GM18499 (cell line): ENCODE data around the gene ARFGAP1.
"Not testable (repeated sequence)": the region's sequence is repeated elsewhere in the genome, so short reads cannot be mapped to it uniquely, and the experiment has no call there.

Source experiments
- ATAC-seq: cut with Tn5 transposase; IDR thresholded peaks from one replicate; pipeline ENCODE4 v1.9.1; 2021; ENCODE audit warnings: moderate number of reproducible peaks; ENCODE audit not compliant: insufficient read depth, unreplicated experiment

ARFGAP1 gene

DNA sequence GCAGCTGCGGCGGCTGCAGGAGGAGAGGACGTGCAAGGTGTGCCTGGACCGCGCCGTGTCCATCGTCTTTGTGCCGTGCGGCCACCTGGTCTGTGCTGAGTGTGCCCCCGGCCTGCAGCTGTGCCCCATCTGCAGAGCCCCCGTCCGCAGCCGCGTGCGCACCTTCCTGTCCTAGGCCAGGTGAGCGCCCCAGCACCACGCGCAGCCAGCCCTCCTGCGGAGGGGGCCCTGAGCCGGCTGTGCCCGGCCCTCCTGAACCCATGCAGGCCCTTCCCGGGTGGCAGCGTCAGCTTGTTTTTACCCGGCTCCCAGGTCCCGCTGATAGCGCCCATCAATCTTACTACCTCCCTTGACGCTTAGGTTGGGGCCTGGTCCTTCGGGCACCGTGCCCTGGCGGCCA is 33.2 kb upstream of the ARFGAP1 start:
- ATAC-seq = no peak

GRCh38 chr20:63240004-63240403 is 32.6 kb upstream of the ARFGAP1 start:
- ATAC-seq = no peak

DNA sequence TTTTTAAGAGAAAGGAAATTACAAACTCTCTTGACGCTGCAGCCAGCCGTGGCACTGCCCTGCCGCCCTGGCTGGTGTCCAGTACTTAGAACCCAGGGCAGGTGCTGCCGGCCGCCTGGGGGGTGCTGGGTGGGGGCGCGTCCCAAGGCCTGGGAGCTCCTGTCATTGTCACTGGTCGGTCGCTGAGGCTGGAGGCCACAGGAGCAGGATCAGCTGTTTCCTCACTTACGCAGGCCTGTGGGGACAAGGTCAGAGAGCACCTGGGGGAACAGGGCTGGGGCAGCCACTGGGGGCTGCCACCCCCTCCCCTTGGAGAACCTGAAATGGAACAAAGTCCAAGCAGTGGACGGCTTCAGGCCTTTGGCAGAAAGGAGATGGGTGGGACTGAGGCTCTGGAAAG is 31.3 kb upstream of the ARFGAP1 start:
- no peak for ATAC-seq

- ATAC-seq = no peak
Observed at GRCh38 chr20:63242736-63243135, 29.9 kb upstream of the ARFGAP1 start.

DNA sequence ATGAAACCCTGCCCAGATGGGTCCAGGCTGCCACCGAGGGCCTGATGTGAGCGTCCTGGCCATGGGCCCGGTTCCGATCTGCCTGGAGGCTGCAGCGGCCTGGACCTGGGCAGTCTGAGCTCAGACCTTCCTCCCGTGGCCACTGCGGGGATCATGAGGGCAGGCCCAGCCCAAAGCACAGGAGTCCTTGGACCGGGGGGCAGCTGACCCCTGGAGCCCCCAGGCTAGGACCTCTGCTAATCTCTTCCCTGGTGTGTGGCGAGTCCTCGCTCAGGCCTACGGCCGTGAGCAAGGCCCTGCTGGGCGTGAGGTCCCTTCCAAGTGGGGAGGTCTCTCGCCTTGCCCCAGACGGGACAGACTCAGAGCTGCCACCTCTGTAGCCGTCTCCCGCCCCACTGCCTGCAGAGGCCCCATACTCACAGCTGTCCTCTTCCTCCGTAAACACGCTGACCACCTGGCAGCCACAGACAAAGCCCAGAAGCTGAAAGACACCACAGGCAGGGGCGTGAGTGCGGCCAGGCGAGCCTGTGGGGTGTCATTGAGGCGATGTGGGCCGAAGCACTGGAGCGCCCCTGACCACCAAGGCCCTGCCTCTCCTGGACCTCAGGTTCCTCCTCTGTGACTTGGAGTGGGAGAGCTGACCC is 28.9 kb upstream of the ARFGAP1 start:
- ATAC-seq = no peak

DNA sequence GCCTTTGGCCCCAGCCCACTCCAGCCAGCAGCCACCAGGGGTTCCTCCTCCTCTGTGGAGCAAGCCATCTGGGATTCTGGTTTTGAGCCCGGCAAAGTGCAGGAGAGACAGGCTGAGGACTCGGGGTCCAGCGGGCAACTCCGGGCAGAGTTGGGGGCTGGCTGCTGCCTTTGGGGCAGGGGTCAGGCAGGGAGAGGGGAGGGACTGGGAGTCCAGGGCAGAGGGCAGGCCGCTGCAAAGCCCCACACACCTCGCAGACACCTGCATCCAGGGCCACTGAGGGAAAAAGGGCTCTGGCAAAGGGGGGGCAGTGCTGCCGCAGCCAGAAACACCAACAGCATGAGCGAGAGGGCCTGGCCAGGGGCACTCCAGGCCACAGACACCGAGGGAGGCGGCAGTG is 28.1 kb upstream of the ARFGAP1 start:
- ATAC-seq = no peak

- ATAC-seq = no peak
Observed at GRCh38 chr20:63246490-63247288, 25.9 kb upstream of the ARFGAP1 start.

DNA sequence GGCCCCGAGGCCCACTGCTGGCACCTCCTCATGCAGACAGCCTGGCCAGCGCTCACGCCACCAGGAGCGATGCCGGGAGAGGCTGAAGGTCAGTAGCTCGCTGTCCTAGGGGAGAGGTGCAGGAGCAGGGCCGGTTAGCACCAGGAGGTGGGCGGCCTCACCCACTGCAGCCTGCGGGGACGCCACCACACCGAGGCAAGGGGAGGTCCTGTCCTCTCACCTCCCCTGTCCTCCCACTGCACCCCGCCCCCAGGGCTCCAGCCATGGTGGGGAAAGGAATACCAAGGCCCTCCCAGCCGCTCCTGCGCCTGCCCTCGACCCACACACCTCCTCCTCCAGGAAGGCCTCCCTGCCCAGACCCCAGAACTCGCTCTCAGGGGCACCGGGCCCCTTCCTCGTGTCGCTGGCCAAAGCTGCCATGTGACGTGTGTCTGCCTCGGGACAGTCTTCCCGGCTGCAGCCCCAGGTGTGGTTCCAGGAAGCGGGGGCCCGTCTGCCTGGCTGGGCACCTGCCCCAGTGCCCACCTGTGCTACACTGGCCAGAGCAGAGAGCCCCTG is 24.9 kb upstream of the ARFGAP1 start:
- no peak for ATAC-seq

GRCh38 chr20:63248835-63249591 is 23.6 kb upstream of the ARFGAP1 start:
- ATAC-seq = no peak

DNA sequence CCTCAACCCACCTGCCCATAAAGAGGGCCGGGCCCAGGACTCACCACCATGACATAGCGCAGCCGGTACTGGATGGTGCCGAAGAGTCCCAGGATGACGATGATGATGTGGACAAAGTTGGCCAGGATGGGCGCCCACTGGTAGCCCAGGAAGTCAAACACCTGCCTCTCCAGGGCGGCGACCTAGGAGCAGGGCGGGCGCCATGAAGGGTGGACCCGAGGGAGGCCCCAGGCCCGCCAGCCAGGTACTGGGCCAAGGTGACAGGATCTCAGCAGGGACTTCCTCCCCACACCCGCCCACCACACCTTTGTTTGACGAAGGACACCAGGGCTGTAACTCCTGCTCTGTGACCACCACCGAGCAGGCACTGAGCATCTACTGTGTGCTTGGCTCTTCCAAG is 22.7 kb upstream of the ARFGAP1 start:
- no peak for ATAC-seq

DNA sequence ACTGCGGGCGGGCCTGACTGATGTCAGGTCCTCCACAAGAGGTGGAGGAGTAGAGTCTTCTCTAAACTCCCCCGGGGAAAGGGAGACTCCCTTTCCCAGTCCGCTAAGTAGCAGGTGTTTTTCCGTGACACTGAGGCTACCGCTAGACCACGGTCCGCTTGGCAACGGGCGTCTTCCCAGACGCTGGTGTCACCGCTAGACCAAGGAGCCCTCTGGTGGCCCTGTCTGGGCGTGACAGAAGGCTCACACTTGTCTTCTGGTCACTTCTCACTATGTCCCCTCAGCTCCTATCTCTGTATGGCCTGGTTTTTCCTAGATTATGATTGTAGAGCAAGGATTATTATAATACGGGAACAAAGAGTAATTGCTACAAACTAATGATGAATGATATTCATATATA is 21.3 kb upstream of the ARFGAP1 start:
- ATAC-seq = not testable (repeated sequence)

DNA sequence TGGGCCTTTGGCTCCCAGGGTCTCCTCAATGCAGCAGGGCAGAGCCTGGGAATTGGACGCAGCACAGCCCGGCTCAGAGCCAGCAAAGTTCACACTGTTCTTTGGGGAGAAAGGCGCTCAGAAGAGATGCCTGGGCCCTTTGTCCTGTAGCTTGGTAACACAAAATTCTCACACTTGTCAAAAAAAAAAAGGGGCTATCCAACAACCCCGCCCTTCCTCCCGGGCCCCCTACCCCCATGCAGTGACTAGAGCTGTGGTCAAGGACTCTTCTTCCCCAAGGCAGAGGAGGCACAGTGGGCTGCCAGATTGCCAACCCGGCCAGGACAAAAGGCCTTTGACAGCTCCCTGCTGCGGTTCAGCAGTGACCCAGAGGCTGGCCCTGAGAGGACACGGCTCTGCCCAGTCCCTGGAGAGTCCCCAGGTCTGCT is 20.3 kb upstream of the ARFGAP1 start:
- no peak for ATAC-seq

DNA sequence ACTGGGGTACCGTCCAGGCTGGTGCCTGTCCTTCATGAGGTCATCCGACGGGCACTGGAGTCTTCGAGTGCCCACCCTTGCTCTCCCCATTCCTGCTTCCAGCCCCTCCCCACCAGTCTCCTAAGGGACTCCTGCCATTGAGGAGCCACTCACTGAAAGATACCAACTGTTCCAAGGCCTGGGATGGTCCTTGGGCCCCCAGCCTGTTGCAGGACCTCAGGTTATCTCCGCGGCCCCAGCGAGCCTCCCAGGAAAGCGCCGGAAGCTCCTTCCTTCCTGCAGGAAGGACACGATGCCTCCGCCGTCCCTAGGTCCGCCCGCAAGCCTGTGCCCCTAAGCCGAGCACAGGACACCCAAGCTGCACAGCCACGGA is 19.6 kb upstream of the ARFGAP1 start:
- no peak for ATAC-seq

GRCh38 chr20:63253438-63254231 is 19.0 kb upstream of the ARFGAP1 start:
- no peak for ATAC-seq

DNA sequence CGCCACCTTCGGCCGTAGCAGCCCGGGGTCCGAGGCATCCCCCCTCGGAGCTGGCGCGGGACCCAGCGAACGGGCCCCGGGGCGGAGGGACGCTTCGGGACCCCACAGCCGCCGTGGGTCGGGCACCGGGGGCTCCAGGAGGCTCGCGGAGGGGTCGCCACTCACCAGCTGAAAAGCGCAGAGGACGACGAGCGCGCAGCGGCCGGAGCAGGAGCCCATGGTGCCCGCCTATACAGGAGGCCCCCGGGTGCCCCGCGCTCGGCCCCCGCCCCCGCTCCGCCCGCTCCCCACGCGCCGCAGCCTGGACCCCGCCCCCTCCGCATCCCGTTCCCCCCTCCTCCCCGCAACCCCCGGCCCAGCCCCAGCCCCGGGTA is 18.4 kb upstream of the ARFGAP1 start, which contains the start of gene NKAIN4:
Gene NKAIN4, minus strand, starts transcription at position 232 of the 374 bp plus-strand sequence. Its CDS starts 13 bp downstream, at position 219.
- ATAC-seq = no peak

GRCh38 chr20:63254606-63255384 is 17.8 kb upstream of the ARFGAP1 start:
- no peak for ATAC-seq

GRCh38 chr20:63255931-63256704 is 16.5 kb upstream of the ARFGAP1 start:
- no peak for ATAC-seq

DNA sequence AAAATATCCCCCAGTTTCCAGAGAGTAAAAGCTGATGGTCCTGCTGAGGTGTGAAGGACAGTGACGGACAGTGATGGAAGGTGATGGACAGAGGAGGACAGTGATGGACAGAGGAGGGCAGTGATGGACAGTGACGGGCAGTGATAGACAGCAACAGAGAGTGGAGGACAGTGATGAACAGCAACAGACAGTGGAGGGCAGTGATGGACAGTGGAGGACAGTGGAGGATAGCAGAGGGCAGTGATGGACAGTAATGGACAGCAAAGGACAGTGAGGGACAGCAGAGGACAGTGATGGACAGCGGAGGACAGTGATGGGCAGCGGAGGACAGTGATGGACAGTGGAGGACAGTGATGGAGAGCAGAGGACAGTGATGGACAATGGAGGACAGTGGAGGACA is 15.7 kb upstream of the ARFGAP1 start:
- ATAC-seq = no peak

GRCh38 chr20:63257629-63258028 is 15.0 kb upstream of the ARFGAP1 start:
- no peak for ATAC-seq
